ENCODE data around the gene HLA-DPA1. TPM values are rescaled to one million over a fixed set of nuclear protein-coding genes. Genes with fewer than 3 reads are reported as not detected.

HLA-DPA1 gene
- 0.14 TPM in 1 of 2 replicates, not detected in the other for total RNA-seq

DNA sequence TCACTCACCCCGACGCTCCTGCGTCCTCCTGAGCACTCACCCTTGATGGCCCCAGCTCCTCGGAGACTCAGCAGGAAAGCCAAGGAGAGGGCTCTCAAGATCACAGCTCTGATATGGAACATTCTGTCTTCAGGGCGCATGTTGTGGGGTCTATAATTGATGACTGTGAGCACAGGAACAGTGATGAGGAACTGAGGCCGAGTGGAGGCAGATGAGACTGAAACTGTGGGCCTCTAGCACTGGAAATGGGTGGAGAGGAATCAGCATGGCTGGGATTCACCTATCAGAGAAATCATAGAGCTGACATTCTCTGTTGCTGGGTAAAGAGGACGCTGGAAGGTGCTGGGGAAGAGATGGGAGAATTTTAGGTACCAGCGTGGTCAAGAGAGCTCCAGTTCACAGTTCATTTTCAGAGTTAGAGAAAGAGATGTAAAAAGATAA lies at the start of gene HLA-DPA1:
TSS of gene HLA-DPA1 (minus strand) at position 219 of the 441 bp plus-strand sequence.

DNA sequence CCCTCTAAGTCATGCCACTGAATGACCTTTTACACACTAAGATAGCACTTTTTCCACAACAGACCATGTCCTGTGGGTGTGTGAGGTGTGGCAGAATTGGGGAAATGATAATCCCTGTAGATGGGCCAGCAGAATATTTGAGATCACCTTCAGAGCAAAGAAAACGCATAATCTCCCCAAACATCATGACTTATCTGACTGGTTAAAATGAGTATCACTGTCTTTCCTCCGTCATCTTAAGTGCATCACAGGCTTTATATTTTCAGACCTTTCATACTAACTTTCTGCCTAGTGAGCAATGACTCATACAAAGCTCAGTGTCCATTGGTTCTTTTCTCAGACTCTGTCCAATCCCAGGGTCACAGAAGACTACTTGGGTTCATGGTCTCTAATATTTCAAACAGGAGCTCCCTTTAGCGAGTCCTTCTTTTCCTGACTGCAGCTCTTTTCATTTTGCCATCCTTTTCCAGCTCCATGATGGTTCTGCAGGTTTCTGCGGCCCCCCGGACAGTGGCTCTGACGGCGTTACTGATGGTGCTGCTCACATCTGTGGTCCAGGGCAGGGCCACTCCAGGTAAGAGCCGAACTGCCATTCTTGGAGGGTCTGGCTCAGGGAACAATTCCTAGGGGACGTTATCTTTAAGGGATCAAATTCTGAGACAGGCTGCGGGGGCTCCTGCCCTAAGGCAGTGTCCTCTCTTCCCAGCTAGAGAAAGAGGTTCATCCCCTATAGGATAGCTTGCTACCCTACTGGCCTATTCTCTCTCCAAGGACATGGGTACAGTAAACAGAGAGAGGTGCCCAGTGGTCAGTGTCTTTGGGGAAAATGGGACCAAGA lies 2.3 kb upstream of the HLA-DPA1 start, which contains the start of gene HLA-DPB1:
TSS of gene HLA-DPB1 (plus strand) at position 423 of the 838 bp plus-strand sequence. CDS start at position 475, 52 bp downstream.

Other genes starting within 250 kb of the HLA-DPA1 start
- 23.6 and 66.8 TPM in 2 replicates for gene TAP2, start 234.9 kb downstream of the HLA-DPA1 start, total RNA-seq
- gene PSMB8, start 229.6 kb downstream of the HLA-DPA1 start, total RNA-seq = 12.6 and 29.1 TPM in 2 replicates
- gene TAP1, start 219.9 kb downstream of the HLA-DPA1 start, total RNA-seq = 48.9 and 63.9 TPM in 2 replicates
- gene PSMB9, start 219.5 kb downstream of the HLA-DPA1 start, total RNA-seq = 1.4 and 8.9 TPM in 2 replicates
- gene HLA-DMB, start 132.6 kb downstream of the HLA-DPA1 start, total RNA-seq = 0.71 TPM in 1 of 2 replicates, not detected in the other
- gene HLA-DMA, start 120.6 kb downstream of the HLA-DPA1 start, total RNA-seq = 0.68 and 2.4 TPM in 2 replicates
- gene BRD2, start 105.1 kb downstream of the HLA-DPA1 start, total RNA-seq = 95.7 and 134 TPM in 2 replicates
- gene HLA-DOA, start 64.1 kb downstream of the HLA-DPA1 start, total RNA-seq = 0.07 TPM in 1 of 2 replicates, not detected in the other
- not detected in 2 replicates for gene HLA-DPB1, start 2.3 kb upstream of the HLA-DPA1 start, total RNA-seq
- gene COL11A2, start 118.8 kb upstream of the HLA-DPA1 start, total RNA-seq = under 0.01 and 0.36 TPM in 2 replicates
- 16.1 and 21.8 TPM in 2 replicates for gene RXRB, start 127.0 kb upstream of the HLA-DPA1 start, total RNA-seq
- gene SLC39A7, start 127.2 kb upstream of the HLA-DPA1 start, total RNA-seq = 66.9 and 118 TPM in 2 replicates
- 12.5 and 40.3 TPM in 2 replicates for gene HSD17B8, start 131.0 kb upstream of the HLA-DPA1 start, total RNA-seq
- 34.2 and 48.2 TPM in 2 replicates for gene RING1, start 134.9 kb upstream of the HLA-DPA1 start, total RNA-seq
- 27.0 and 28.8 TPM in 2 replicates for gene VPS52, start 198.2 kb upstream of the HLA-DPA1 start, total RNA-seq
- 3,073 and 7,254 TPM in 2 replicates for gene RPS18, start 198.4 kb upstream of the HLA-DPA1 start, total RNA-seq
- 2.7 and 4.1 TPM in 2 replicates for gene B3GALT4, start 203.5 kb upstream of the HLA-DPA1 start, total RNA-seq
- 55.0 and 84.4 TPM in 2 replicates for gene WDR46, start 215.6 kb upstream of the HLA-DPA1 start, total RNA-seq
- gene PFDN6, start 216.0 kb upstream of the HLA-DPA1 start, total RNA-seq = 37.5 and 69.7 TPM in 2 replicates
- 22.9 and 40.4 TPM in 2 replicates for gene RGL2, start 225.3 kb upstream of the HLA-DPA1 start, total RNA-seq
- 22.2 and 108 TPM in 2 replicates for gene TAPBP, start 240.4 kb upstream of the HLA-DPA1 start, total RNA-seq
- 19.9 and 24.3 TPM in 2 replicates for gene ZBTB22, start 244.1 kb upstream of the HLA-DPA1 start, total RNA-seq
- 35.9 and 77.9 TPM in 2 replicates for gene DAXX, start 249.3 kb upstream of the HLA-DPA1 start, total RNA-seq

Data from nasal cavity respiratory epithelium epithelial cell of viscerocranial mucosa (primary cell).